Sigmoid colon (tissue), 4 donors: ENCODE data around the gene CEACAM4.

Experiments
- CTCF ChIP-seq, 4 experiments: fragments of 450-650 bp in 3 of 4; fragments of 200-600 bp in 1 of 4; IDR thresholded peaks; one replicate each; pipeline ENCODE4 v1.5.1; 2016 to 2019; ENCODE audit warnings: antibody characterized with exemption in 4 of 4, mild to moderate bottlenecking in 3 of 4, moderate library complexity in 2 of 4
- POLR2A ChIP-seq, 2 donors: fragments of 450-650 bp; IDR thresholded peaks; one replicate each; pipeline ENCODE4 v1.6.1; 2016; ENCODE audit warnings: antibody characterized with exemption in 2 of 2, mild to moderate bottlenecking in 2 of 2, moderate library complexity in 2 of 2
- POLR2AphosphoS5 ChIP-seq, 4 donors: sonication (generic); formaldehyde crosslinking; IDR thresholded peaks; one replicate each; pipeline ENCODE4 v1.6.1; 2017; ENCODE audit warnings: antibody characterized with exemption in 4 of 4

GRCh38 chr19:41601771-41602170 lies 25.1 kb downstream of the CEACAM4 start:
- TF ChIP-seq CTCF (IDR thresholded peaks at IDR 0.05) (no peak), POLR2A (IDR thresholded peaks at IDR 0.05) (no peak), POLR2AphosphoS5 (IDR thresholded peaks at IDR 0.05) (no peak)
